Left ventricle myocardium superior (tissue), 1 donor: ENCODE data around the gene EID3. TPM values are rescaled to one million over a fixed set of nuclear protein-coding genes. Genes with fewer than 3 reads are reported as not detected.
A peak's percentile ranks its signal among the peaks of the same experiment; 100 is the strongest.
"Not testable (repeated sequence)": the region's sequence is repeated elsewhere in the genome, so short reads cannot be mapped to it uniquely, and the experiment has no call there.

ENCODE experiments used
- ATAC-seq: fragments of 200-7000 bp; cut with Tn5 transposase; one replicate; pipeline ENCODE4 v1.9.1; 2020; ENCODE audit warnings: mild to moderate bottlenecking, moderate library complexity
- DNase-seq: peaks from one replicate; pipeline ENCODE4 v3.0.0-alpha.2; 2020
- intact Hi-C: fragments of 100-400 bp; cut with micrococcal nuclease; formaldehyde crosslinking; loops from one replicate; pipeline ENCODE4 v1.11.0; 2022
- total RNA-seq: library from RNA; stranded (reverse); fragmentation: NEBNext Ultra II Directional; extraction: Animal tissue kit (Norgen Biotek cat#: 25700); gene quantifications from one replicate; pipeline ENCODE4 v1.2.1, GENCODE V29; 2021
- donor health status: DM: no; HTN: yes; CAD: no; lungs with severe emphysema.

Gene EID3
- total RNA-seq, 1 donor from 2014 or later = 0.97 TPM

- ATAC-seq (no peak), DNase-seq (no peak)
- intact Hi-C loops = no loop called here
These were observed 25.3 kb downstream of the EID3 start for GRCh38 chr12:104328790-104329189.

- intact Hi-C loops = no loop called here
- DNase-seq (no peak), ATAC-seq (no peak)
These were observed 26.4 kb downstream of the EID3 start for GRCh38 chr12:104329707-104330532.

GRCh38 chr12:104331376-104331775, 27.8 kb downstream of the EID3 start:
- DNase-seq = no peak

GRCh38 chr12:104332273-104332672, 28.7 kb downstream of the EID3 start:
- DNase-seq, intact Hi-C loops, ATAC-seq: not testable (repeated sequence)

More at GRCh38 chr12:104331376-104331775, 27.8 kb downstream of the EID3 start:
- ATAC-seq = no peak
- intact Hi-C loops = no loop called here

- ATAC-seq = no peak
- intact Hi-C loops = no loop called here
- no peak for DNase-seq
These were observed 30.2 kb downstream of the EID3 start for GRCh38 chr12:104333692-104334255.

- intact Hi-C loops = no loop called here
- peak; percentile 43 for DNase-seq
- peak; percentile 78 for ATAC-seq
These were observed 31.0 kb downstream of the EID3 start for GRCh38 chr12:104334581-104334980.

- intact Hi-C loops = no loop called here
- DNase-seq (no peak), ATAC-seq (no peak)
These were observed 32.6 kb downstream of the EID3 start for GRCh38 chr12:104336115-104336514.

- ATAC-seq = no peak
- intact Hi-C loops = no loop called here
- DNase-seq = no peak
These were observed 33.6 kb downstream of the EID3 start for GRCh38 chr12:104337030-104337558.

- intact Hi-C loops = no loop called here
- DNase-seq = no peak
- no peak for ATAC-seq
These were observed 36.1 kb downstream of the EID3 start for GRCh38 chr12:104339663-104340062.

- intact Hi-C loops = no loop called here
- DNase-seq (no peak), ATAC-seq (no peak)
These were observed 36.6 kb downstream of the EID3 start for GRCh38 chr12:104340177-104340576.

- ATAC-seq = peak; percentile 25
- intact Hi-C loops = no loop called here
- no peak for DNase-seq
These were observed 37.5 kb downstream of the EID3 start for GRCh38 chr12:104340925-104341611.

GRCh38 chr12:104342147-104342546, 38.6 kb downstream of the EID3 start:
- ATAC-seq (no peak), DNase-seq (no peak)
- intact Hi-C loops = no loop called here

GRCh38 chr12:104342635-104343249, 39.2 kb downstream of the EID3 start:
- DNase-seq (no peak), ATAC-seq (no peak)
- intact Hi-C loops = no loop called here

- intact Hi-C loops = no loop called here
- DNase-seq (no peak), ATAC-seq (no peak)
These were observed 41.1 kb downstream of the EID3 start for GRCh38 chr12:104344682-104345081.

- intact Hi-C loops = no loop called here
- ATAC-seq = peak; percentile 53
These were observed 41.9 kb downstream of the EID3 start for GRCh38 chr12:104345234-104346066.

GRCh38 chr12:104347374-104348075, 44.0 kb downstream of the EID3 start:
- ATAC-seq (no peak), DNase-seq (no peak)
- intact Hi-C loops = no loop called here

More at GRCh38 chr12:104345234-104346066, 41.9 kb downstream of the EID3 start:
- DNase-seq = no peak

GRCh38 chr12:104348283-104348993, 44.9 kb downstream of the EID3 start:
- ATAC-seq (no peak), DNase-seq (no peak)
- intact Hi-C loops = no loop called here
